GM12891 (cell line): ENCODE data around the gene OR2B2. TPM values are rescaled to one million over a fixed set of nuclear protein-coding genes. Genes with fewer than 3 reads are reported as not detected.
"Not testable (repeated sequence)": the region's sequence is repeated elsewhere in the genome, so short reads cannot be mapped to it uniquely, and the experiment has no call there.

ENCODE experiments used
- DNase-seq: peaks from one replicate; pipeline ENCODE4 v3.0.0; 2011; ENCODE audit warnings: low spot score; ENCODE audit not compliant: insufficient read length
- FAIRE-seq: peaks from 2 replicates; lab custom pipeline; 2011; peaks lifted over from hg19 to GRCh38; lab: Jason Lieb, UNC
- PAX5 ChIP-seq: IDR thresholded peaks from 2 replicates; pipeline ENCODE4 v1.6.1; 2011; ENCODE audit warnings: low read length, moderate library complexity, mild to moderate bottlenecking; ENCODE audit not compliant: insufficient read depth, severe bottlenecking
- POLR2A ChIP-seq: IDR thresholded peaks from 2 replicates; pipeline ENCODE4 v1.6.1; 2011; ENCODE audit warnings: low read depth, low read length, control low read depth
- POLR2AphosphoS5 ChIP-seq: IDR thresholded peaks from 2 replicates; pipeline ENCODE4 v1.6.1; 2011; ENCODE audit warnings: low read depth, low read length, control low read depth
- POU2F2 ChIP-seq: IDR thresholded peaks from 2 replicates; pipeline ENCODE4 v1.6.1; 2011; ENCODE audit warnings: low read depth, mild to moderate bottlenecking, control low read depth, low read length, moderate library complexity
- SPI1 ChIP-seq: IDR thresholded peaks from 2 replicates; pipeline ENCODE4 v1.6.1; 2011; ENCODE audit warnings: low read depth, low read length, control low read depth
- TAF1 ChIP-seq: IDR thresholded peaks from 2 replicates; pipeline ENCODE4 v1.6.1; 2011; ENCODE audit warnings: low read depth, low read length, control low read depth
- polyA plus RNA-seq: library from polyadenylated mRNA; unstranded; fragments of >200 nt; gene quantifications from one replicate; pipeline ENCODE4 v1.2.1, GENCODE V29; 2012; ENCODE audit warnings: low read depth, missing spikeins, inconsistent platforms; ENCODE audit not compliant: missing spikeins

Gene OR2B2
- not detected for polyA plus RNA-seq

DNA sequence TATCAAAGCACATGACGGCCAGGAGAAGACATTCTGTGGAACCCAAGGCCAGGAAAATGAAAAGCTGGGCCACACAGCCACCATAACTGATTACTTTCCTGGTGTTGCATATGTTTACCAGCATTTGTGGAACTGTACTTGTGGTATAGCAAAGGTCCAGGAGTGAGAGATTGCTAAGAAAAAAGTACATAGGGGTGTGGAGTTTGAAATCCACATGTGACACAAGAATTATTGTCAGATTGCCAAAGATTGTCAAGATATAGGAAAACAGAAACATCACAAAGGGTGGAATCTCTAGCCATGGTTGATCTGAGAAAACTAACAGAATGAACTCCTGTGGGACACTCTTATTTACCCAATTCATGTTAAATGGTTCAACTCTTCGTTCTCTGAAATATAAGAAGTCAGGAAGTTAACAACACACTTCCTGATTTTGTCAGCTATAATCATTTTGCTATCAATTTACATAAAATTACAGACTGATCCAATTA, at the start of gene OR2B2:
Gene OR2B2 (minus strand): TSS at position 441 of the 491 bp plus-strand sequence. CDS start 77 bp downstream, at position 364.
- TF ChIP-seq POU2F2, result no peak
- no peak for TF ChIP-seq PAX5
- no peak for TF ChIP-seq SPI1
- TF ChIP-seq TAF1, result no peak
- TF ChIP-seq POLR2AphosphoS5, result no peak
- TF ChIP-seq POLR2A, result no peak
- DNase-seq, result no peak
- FAIRE-seq, result no peak

GRCh38 chr6:27957516-27957915, 45.3 kb upstream of the OR2B2 start:
- no peak for DNase-seq
- TF ChIP-seq TAF1, result no peak
- no peak for TF ChIP-seq POU2F2
- no peak for TF ChIP-seq POLR2AphosphoS5
- no peak for TF ChIP-seq SPI1
- no peak for TF ChIP-seq PAX5
- TF ChIP-seq POLR2A, result no peak
- FAIRE-seq, result no peak

DNA sequence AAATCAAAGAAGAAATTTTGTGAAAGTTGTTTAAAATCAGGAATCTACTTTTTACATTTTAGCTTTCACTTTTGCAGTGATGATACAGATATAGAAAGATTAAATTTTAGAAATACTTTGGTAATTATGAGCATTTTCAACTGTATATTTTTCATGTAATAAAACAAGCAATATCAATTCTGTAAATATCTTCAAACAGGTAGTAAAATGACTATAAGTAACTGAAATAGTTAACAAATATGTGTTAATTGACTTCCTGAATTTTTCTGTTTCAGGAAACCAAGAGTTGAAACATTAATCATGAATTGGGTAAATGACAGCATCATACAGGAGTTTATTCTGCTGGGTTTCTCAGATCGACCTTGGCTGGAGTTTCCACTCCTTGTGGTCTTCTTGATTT, 44.7 kb upstream of the OR2B2 start, which contains the start of gene OR2B6:
Gene OR2B6 (plus strand): TSS at position 301 of the 400 bp plus-strand sequence. CDS start 0 bp downstream, at position 301.
- TF ChIP-seq POLR2A (no peak), TAF1 (no peak), PAX5 (no peak), POLR2AphosphoS5 (no peak), POU2F2 (no peak), SPI1 (no peak)
- FAIRE-seq (no peak), DNase-seq (no peak)

- FAIRE-seq, result no peak
- TF ChIP-seq POU2F2 (no peak), POLR2AphosphoS5 (no peak), SPI1 (no peak), TAF1 (no peak), POLR2A (no peak), PAX5 (no peak)
- DNase-seq, result no peak
Measured at GRCh38 chr6:27951040-27951439, 38.8 kb upstream of the OR2B2 start.

GRCh38 chr6:27948237-27948636, 36.0 kb upstream of the OR2B2 start:
- TF ChIP-seq POU2F2, result no peak
- no peak for TF ChIP-seq POLR2A
- no peak for TF ChIP-seq SPI1
- no peak for TF ChIP-seq PAX5
- TF ChIP-seq POLR2AphosphoS5, result no peak
- no peak for TF ChIP-seq TAF1
- FAIRE-seq, result no peak

GRCh38 chr6:27943072-27943471, 30.9 kb upstream of the OR2B2 start:
- not testable (repeated sequence) for DNase-seq, FAIRE-seq

More at GRCh38 chr6:27948237-27948636, 36.0 kb upstream of the OR2B2 start:
- no peak for DNase-seq

GRCh38 chr6:27940766-27941165, 28.6 kb upstream of the OR2B2 start:
- FAIRE-seq, result no peak
- no peak for TF ChIP-seq POU2F2
- no peak for TF ChIP-seq POLR2A
- no peak for TF ChIP-seq SPI1
- no peak for TF ChIP-seq POLR2AphosphoS5
- no peak for TF ChIP-seq PAX5
- TF ChIP-seq TAF1, result no peak
- DNase-seq, result no peak

DNA sequence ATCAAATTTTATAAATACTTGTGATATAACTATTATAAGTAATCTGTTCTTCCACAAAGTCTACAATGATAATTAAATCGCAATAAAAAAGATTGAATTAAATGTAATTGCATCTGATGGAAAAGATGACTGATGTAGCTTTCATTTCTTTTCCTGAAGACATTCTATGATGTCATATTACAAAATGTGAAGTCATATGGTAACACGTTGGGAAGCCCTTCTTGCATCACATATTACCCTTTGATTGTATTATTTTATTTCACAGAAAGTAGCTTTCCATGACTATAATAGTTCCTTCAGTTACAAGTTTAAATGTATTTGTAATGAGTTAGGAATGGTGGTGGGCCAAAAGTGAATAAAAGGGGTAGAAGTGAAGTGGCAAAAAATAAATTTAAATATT, 19.0 kb upstream of the OR2B2 start:
- DNase-seq (no peak), FAIRE-seq (no peak)
- no peak for TF ChIP-seq PAX5
- TF ChIP-seq POU2F2, result no peak
- TF ChIP-seq POLR2A, result no peak
- no peak for TF ChIP-seq TAF1
- TF ChIP-seq POLR2AphosphoS5, result no peak

DNA sequence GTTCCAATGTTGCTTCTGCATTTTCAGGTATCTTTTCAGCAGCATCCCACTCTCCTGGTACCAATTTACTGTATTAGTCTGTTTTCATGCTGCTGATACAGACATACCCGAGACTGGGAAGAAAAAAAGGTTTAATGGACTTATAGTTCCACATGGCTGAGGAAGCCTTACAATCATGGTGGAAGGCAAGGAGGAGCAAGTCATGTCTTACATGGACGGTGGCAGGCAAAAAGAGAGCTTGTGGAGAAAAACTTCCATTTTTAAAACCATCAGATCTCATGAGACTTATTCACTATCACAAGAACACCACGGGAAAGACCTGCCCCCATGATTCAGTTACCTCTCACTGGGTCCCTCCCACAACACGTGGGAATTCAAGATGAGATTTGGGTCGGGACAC, 17.7 kb upstream of the OR2B2 start:
- not testable (repeated sequence) for FAIRE-seq, DNase-seq

GRCh38 chr6:27928041-27928440, 15.8 kb upstream of the OR2B2 start:
- DNase-seq, FAIRE-seq: not testable (repeated sequence)

- FAIRE-seq (no peak), DNase-seq (no peak)
- TF ChIP-seq POLR2A (no peak), SPI1 (no peak), POU2F2 (no peak), POLR2AphosphoS5 (no peak), TAF1 (no peak), PAX5 (no peak)
Measured at GRCh38 chr6:27924179-27924578, 12.0 kb upstream of the OR2B2 start.

DNA sequence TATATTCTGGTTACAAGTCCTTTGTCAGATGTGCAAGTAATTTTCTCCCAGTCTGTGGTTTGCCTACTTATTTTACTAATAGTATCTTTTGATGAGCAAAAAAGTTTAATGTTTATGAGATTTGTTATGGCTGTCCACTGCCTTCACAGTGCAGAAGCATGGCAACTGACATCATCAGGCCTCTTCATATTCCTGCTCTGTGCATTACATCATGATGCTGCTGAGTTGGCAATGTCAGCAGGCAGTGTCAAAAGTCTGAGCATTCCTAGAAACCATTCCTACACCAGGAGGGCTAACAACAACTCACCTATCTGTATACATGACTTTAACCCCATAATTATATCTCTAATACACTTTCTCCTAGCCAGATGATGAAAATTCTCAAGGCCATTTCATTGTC, 10.8 kb upstream of the OR2B2 start:
- TF ChIP-seq PAX5 (no peak), TAF1 (no peak), SPI1 (no peak), POLR2A (no peak), POLR2AphosphoS5 (no peak), POU2F2 (no peak)
- no peak for FAIRE-seq
- DNase-seq, result no peak
